ENCODE data around the gene PMF1. TPM values are rescaled to one million over a fixed set of nuclear protein-coding genes. Genes with fewer than 3 reads are reported as not detected.

PMF1 gene
- total and polyA plus RNA-seq, 2 experiments from 2014 or later = 112 to 118 TPM

DNA sequence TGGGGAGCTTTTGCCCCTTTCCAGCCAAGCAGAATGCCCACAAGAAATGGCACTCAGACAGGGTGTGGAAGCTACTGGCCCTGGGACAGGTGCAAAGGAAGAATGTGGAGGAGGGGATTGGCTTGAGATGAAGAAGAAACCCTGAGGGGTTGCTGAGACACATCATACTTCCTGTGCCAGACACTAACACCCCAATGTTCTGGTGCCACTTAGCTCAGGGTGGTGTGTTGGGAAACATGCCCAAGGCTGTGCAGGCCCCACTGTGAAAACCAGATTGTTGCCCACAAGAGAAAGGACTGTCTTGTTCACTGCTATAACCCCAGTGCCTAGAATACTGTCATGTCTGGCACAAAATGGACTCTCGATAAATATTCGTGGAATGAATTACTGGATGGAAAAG is 44.9 kb downstream of the PMF1 start (continued):
- no peak for TF ChIP-seq EZH2phosphoT487 (IDR thresholded peaks at IDR 0.05; ENCODE audit: unreplicated experiment)
- TF ChIP-seq, protein P1, sequence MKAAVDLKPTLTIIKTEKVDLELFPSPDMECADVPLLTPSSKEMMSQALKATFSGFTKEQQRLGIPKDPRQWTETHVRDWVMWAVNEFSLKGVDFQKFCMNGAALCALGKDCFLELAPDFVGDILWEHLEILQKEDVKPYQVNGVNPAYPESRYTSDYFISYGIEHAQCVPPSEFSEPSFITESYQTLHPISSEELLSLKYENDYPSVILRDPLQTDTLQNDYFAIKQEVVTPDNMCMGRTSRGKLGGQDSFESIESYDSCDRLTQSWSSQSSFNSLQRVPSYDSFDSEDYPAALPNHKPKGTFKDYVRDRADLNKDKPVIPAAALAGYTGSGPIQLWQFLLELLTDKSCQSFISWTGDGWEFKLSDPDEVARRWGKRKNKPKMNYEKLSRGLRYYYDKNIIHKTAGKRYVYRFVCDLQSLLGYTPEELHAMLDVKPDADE (IDR thresholded peaks at IDR 0.05) = no peak
- no peak for TF ChIP-seq EZH2 (IDR thresholded peaks at IDR 0.05; ENCODE audit: low read depth, unreplicated experiment)
- TF ChIP-seq JUNB (IDR thresholded peaks at IDR 0.05; ENCODE audit: unreplicated experiment) = no peak
- no peak for TF ChIP-seq ZNF331 (CRISPR knock-in tag; IDR thresholded peaks at IDR 0.05; ENCODE audit: low read depth)
- TF ChIP-seq, protein P2, sequence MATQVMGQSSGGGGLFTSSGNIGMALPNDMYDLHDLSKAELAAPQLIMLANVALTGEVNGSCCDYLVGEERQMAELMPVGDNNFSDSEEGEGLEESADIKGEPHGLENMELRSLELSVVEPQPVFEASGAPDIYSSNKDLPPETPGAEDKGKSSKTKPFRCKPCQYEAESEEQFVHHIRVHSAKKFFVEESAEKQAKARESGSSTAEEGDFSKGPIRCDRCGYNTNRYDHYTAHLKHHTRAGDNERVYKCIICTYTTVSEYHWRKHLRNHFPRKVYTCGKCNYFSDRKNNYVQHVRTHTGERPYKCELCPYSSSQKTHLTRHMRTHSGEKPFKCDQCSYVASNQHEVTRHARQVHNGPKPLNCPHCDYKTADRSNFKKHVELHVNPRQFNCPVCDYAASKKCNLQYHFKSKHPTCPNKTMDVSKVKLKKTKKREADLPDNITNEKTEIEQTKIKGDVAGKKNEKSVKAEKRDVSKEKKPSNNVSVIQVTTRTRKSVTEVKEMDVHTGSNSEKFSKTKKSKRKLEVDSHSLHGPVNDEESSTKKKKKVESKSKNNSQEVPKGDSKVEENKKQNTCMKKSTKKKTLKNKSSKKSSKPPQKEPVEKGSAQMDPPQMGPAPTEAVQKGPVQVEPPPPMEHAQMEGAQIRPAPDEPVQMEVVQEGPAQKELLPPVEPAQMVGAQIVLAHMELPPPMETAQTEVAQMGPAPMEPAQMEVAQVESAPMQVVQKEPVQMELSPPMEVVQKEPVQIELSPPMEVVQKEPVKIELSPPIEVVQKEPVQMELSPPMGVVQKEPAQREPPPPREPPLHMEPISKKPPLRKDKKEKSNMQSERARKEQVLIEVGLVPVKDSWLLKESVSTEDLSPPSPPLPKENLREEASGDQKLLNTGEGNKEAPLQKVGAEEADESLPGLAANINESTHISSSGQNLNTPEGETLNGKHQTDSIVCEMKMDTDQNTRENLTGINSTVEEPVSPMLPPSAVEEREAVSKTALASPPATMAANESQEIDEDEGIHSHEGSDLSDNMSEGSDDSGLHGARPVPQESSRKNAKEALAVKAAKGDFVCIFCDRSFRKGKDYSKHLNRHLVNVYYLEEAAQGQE (IDR thresholded peaks at IDR 0.05; ENCODE audit: unreplicated experiment) = no peak
- TF ChIP-seq NANOG (IDR thresholded peaks at IDR 0.05; ENCODE audit: borderline replicate concordance) = no peak
- TF ChIP-seq, protein P3, sequence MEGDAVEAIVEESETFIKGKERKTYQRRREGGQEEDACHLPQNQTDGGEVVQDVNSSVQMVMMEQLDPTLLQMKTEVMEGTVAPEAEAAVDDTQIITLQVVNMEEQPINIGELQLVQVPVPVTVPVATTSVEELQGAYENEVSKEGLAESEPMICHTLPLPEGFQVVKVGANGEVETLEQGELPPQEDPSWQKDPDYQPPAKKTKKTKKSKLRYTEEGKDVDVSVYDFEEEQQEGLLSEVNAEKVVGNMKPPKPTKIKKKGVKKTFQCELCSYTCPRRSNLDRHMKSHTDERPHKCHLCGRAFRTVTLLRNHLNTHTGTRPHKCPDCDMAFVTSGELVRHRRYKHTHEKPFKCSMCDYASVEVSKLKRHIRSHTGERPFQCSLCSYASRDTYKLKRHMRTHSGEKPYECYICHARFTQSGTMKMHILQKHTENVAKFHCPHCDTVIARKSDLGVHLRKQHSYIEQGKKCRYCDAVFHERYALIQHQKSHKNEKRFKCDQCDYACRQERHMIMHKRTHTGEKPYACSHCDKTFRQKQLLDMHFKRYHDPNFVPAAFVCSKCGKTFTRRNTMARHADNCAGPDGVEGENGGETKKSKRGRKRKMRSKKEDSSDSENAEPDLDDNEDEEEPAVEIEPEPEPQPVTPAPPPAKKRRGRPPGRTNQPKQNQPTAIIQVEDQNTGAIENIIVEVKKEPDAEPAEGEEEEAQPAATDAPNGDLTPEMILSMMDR (conservative IDR thresholded peaks at IDR 0.05; ENCODE audit: low read depth in 2 of 2) = no peak
- TF ChIP-seq POLR2AphosphoS5 (IDR thresholded peaks at IDR 0.05; ENCODE audit: low read depth) = no peak
- TF ChIP-seq STAT1 (IDR thresholded peaks at IDR 0.05; ENCODE audit: unreplicated experiment) = no peak

DNA sequence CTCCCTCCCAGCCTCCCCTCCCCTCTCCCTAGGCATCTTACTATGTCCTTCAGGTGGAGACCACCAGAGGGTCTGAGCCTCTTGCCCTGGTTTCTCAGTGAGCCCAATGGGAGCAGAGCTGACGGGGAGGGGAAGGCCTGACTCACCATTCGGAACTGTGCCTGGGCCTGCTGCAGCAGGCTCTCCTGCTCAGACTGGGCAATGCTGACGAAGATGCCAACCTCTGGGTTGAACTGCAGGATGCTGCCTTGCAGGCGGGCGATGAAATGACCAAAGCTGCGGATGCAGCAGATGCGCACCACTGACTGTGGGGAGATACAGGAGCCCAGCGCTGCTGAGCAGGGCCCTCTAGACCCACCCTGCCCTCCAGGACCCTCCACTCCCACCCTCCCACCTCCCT is 46.1 kb downstream of the PMF1 start:
- no peak for ATAC-seq
- peaks cover 60% of the 10 kb centered on the region for H3K36me3 ChIP-seq (ENCODE audit: insufficient read depth)
- no peak overlapping the region for H3K4me2 ChIP-seq
- H3K36me3 Mint-ChIP-seq (ENCODE audit: low read depth) = peaks cover 77% of the 10 kb centered on the region
- no peaks in the 10 kb centered on the region for H3K9me3 Mint-ChIP-seq
- peaks cover 4% of the 10 kb centered on the region for H3K27me3 Mint-ChIP-seq (ENCODE audit: insufficient read depth, low read depth, poor library complexity)
- H2AFZ ChIP-seq = no peak overlapping the region
- H3K4me1 Mint-ChIP-seq = no peaks in the 10 kb centered on the region
- H3K27ac Mint-ChIP-seq = no peak overlapping the region
- H3K27ac ChIP-seq (ENCODE audit: low read depth) = no peak overlapping the region
- no peaks in the 10 kb centered on the region for H3K79me2 ChIP-seq (replicated peaks; ENCODE audit: insufficient read depth)
- H3F3A ChIP-seq (replicated peaks; ENCODE audit: low read depth) = peaks cover 10% of the 10 kb centered on the region; the same call in 1 of the 2 replicates
- no peaks in the 10 kb centered on the region for H3K27me3 ChIP-seq (ENCODE audit: insufficient read depth)
- DNase-seq (ENCODE audit: low spot score) = no peak
- no peaks in the 10 kb centered on the region for H3K9me2 ChIP-seq (ENCODE audit: insufficient read depth)
- H3K4me3 ChIP-seq = no peak overlapping the region
- no peaks in the 10 kb centered on the region for H3K4me1 ChIP-seq (ENCODE audit: insufficient read depth)
- no peak overlapping the region for H3K4me3 Mint-ChIP-seq
- H4K20me1 ChIP-seq (replicated peaks; ENCODE audit: insufficient read depth) = peaks cover 10% of the 10 kb centered on the region
- TF ChIP-seq, protein P4, sequence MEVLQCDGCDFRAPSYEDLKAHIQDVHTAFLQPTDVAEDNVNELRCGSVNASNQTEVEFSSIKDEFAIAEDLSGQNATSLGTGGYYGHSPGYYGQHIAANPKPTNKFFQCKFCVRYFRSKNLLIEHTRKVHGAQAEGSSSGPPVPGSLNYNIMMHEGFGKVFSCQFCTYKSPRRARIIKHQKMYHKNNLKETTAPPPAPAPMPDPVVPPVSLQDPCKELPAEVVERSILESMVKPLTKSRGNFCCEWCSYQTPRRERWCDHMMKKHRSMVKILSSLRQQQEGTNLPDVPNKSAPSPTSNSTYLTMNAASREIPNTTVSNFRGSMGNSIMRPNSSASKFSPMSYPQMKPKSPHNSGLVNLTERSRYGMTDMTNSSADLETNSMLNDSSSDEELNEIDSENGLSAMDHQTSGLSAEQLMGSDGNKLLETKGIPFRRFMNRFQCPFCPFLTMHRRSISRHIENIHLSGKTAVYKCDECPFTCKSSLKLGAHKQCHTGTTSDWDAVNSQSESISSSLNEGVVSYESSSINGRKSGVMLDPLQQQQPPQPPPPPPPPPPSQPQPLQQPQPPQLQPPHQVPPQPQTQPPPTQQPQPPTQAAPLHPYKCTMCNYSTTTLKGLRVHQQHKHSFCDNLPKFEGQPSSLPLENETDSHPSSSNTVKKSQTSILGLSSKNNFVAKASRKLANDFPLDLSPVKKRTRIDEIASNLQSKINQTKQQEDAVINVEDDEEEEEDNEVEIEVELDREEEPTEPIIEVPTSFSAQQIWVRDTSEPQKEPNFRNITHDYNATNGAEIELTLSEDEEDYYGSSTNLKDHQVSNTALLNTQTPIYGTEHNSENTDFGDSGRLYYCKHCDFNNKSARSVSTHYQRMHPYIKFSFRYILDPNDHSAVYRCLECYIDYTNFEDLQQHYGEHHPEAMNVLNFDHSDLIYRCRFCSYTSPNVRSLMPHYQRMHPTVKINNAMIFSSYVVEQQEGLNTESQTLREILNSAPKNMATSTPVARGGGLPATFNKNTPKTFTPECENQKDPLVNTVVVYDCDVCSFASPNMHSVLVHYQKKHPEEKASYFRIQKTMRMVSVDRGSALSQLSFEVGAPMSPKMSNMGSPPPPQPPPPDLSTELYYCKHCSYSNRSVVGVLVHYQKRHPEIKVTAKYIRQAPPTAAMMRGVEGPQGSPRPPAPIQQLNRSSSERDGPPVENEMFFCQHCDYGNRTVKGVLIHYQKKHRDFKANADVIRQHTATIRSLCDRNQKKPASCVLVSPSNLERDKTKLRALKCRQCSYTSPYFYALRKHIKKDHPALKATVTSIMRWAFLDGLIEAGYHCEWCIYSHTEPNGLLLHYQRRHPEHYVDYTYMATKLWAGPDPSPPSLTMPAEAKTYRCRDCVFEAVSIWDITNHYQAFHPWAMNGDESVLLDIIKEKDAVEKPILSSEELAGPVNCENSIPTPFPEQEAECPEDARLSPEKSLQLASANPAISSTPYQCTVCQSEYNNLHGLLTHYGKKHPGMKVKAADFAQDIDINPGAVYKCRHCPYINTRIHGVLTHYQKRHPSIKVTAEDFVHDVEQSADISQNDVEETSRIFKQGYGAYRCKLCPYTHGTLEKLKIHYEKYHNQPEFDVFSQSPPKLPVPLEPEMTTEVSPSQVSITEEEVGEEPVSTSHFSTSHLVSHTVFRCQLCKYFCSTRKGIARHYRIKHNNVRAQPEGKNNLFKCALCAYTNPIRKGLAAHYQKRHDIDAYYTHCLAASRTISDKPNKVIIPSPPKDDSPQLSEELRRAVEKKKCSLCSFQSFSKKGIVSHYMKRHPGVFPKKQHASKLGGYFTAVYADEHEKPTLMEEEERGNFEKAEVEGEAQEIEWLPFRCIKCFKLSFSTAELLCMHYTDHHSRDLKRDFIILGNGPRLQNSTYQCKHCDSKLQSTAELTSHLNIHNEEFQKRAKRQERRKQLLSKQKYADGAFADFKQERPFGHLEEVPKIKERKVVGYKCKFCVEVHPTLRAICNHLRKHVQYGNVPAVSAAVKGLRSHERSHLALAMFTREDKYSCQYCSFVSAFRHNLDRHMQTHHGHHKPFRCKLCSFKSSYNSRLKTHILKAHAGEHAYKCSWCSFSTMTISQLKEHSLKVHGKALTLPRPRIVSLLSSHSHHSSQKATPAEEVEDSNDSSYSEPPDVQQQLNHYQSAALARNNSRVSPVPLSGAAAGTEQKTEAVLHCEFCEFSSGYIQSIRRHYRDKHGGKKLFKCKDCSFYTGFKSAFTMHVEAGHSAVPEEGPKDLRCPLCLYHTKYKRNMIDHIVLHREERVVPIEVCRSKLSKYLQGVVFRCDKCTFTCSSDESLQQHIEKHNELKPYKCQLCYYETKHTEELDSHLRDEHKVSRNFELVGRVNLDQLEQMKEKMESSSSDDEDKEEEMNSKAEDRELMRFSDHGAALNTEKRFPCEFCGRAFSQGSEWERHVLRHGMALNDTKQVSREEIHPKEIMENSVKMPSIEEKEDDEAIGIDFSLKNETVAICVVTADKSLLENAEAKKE (CRISPR knock-in tag; IDR thresholded peaks at IDR 0.05) = no peak
- TF ChIP-seq STAT1 (IDR thresholded peaks at IDR 0.05; ENCODE audit: unreplicated experiment) (no peak), EZH2phosphoT487 (IDR thresholded peaks at IDR 0.05; ENCODE audit: unreplicated experiment) (no peak), NANOG (IDR thresholded peaks at IDR 0.05; ENCODE audit: borderline replicate concordance) (no peak), EZH2 (IDR thresholded peaks at IDR 0.05; ENCODE audit: low read depth, unreplicated experiment) (no peak)
